ENCODE results near the gene RAB11FIP3.

DNA sequence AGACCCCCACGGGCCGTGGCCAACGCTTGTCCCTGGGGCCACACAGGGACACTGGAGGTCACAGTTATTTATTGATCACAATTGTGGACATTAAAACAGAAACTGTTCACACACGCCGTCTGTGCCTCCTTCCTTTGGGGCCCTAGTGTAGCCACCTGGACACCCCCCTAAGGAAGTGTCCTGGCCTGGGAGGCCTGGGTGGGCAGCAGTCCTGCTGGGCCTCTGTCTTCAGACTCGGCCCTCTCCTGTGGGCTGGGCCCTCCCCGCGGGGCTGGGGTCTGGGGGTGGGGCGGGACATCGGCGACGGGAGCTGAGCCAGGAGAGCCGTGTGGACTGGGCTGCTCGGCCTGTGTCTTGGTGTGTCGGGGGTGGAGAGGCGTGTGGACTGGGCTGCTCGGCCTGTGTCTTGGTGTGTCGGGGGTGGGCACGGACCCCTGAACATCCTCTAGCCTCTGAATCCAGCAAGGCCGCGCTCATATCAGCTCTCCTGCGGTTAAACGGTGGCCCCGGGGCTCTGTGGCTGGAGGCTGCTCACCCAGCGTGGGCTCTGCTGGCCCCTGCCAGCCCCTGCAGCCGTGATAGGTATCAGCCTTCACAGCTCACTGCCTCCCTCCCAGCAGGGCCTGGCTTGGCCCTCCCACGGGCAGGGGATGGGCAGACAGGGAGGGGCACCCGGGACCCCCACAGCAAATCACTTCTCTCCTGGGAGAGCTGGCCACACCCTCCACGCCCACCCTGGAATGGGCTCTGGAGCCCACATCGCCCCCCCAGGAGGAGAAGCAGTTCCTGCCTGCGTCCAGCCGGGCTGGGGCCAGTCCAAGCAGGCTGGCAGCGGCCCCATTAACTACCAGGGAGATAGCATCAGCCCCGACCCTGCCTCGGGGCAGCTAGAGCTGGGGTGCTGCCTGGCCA lies 140.2 kb downstream of the RAB11FIP3 start:
- TF ChIP-seq STAT3 (IDR thresholded peaks at IDR 0.05; ENCODE audit: low read depth, low read length): no peak
- no peak for TF ChIP-seq RBBP5 (conservative IDR thresholded peaks at IDR 0.05)
